HepG2 (cell line): Measurements from ENCODE around the gene ADAMTSL4. TPM values are rescaled to one million over a fixed set of nuclear protein-coding genes. Genes with fewer than 3 reads are reported as not detected.

Experiments
- AHR ChIP-seq: IDR thresholded peaks from 2 replicates; pipeline ENCODE4 v1.6.1; 2018; ENCODE audit warnings: missing genetic modification reagents, missing compliant biosample characterization
- ATAD3A ChIP-seq: sonication (generic); formaldehyde crosslinking; IDR thresholded peaks from 2 replicates; pipeline ENCODE4 v1.4.0; 2020; ENCODE audit warnings: missing genetic modification reagents
- ATF4 ChIP-seq, 2 experiments: fragments of 450-650 bp in 1 of 2; sonication (generic) in 1 of 2; formaldehyde crosslinking; IDR thresholded peaks; 2 replicates each; pipeline versions ENCODE4 v1.5.0 to v1.8.0; 2020 to 2022; ENCODE audit warnings: mild to moderate bottlenecking in 1 of 2, missing genetic modification reagents in 1 of 2
- CEBPB ChIP-seq: IDR thresholded peaks from 2 replicates; pipeline ENCODE4 v1.6.1; 2011; ENCODE audit warnings: low read depth, low read length, improper control_type of control experiment, borderline replicate concordance
- DMTF1 ChIP-seq: sonication (generic); formaldehyde crosslinking; IDR thresholded peaks from 2 replicates; pipeline ENCODE4 v1.4.0; 2020; ENCODE audit warnings: mild to moderate bottlenecking, missing genetic modification reagents
- HES4 ChIP-seq: sonication (generic); formaldehyde crosslinking; IDR thresholded peaks from 2 replicates; pipeline ENCODE4 v1.9.0; 2021; ENCODE audit warnings: mild to moderate bottlenecking, missing genetic modification reagents, borderline replicate concordance
- HOMEZ ChIP-seq: IDR thresholded peaks from 2 replicates; pipeline ENCODE4 v1.6.1; 2016; ENCODE audit warnings: low read depth
- IRF9 ChIP-seq: sonication (generic); formaldehyde crosslinking; IDR thresholded peaks from 2 replicates; pipeline ENCODE4 v1.8.0; 2022; ENCODE audit warnings: missing genetic modification reagents, mild to moderate bottlenecking, borderline replicate concordance
- KLF12 ChIP-seq: sonication (generic); formaldehyde crosslinking; IDR thresholded peaks from 2 replicates; pipeline ENCODE4 v1.4.0; 2020; ENCODE audit warnings: missing genetic modification reagents, borderline replicate concordance
- KLF6 ChIP-seq: IDR thresholded peaks from 2 replicates; pipeline ENCODE4 v1.8.0; 2016; ENCODE audit warnings: missing biosample characterization, missing genetic modification reagents
- REST ChIP-seq, 2 experiments: IDR thresholded peaks; 2 replicates each; pipeline ENCODE4 v1.6.1; 2011 to 2012; ENCODE audit warnings: low read length in 2 of 2, borderline replicate concordance in 1 of 2, low read depth in 1 of 2, mild to moderate bottlenecking in 1 of 2, moderate library complexity in 1 of 2
- RNF219 ChIP-seq: sonication (generic); formaldehyde crosslinking; IDR thresholded peaks from 2 replicates; pipeline ENCODE4 v1.5.0; 2020; ENCODE audit warnings: mild to moderate bottlenecking, missing genetic modification reagents
- SRF ChIP-seq: IDR thresholded peaks from 2 replicates; pipeline ENCODE4 v1.6.1; 2011; ENCODE audit warnings: mild to moderate bottlenecking, low read depth, low read length, moderate library complexity
- SRSF9 ChIP-seq: fragments of 200-400 bp; formaldehyde crosslinking; IDR thresholded peaks from 2 replicates; pipeline ENCODE4 v1.6.1; 2018; ENCODE audit warnings: borderline replicate concordance, mild to moderate bottlenecking, low read depth, low read length; ENCODE audit not compliant: insufficient read depth, poor library complexity, severe bottlenecking
- ZNF451 ChIP-seq: sonication (generic); formaldehyde crosslinking; IDR thresholded peaks from 2 replicates; pipeline ENCODE4 v1.5.0; 2020; ENCODE audit warnings: mild to moderate bottlenecking, missing genetic modification reagents
- ZNF737 ChIP-seq: sonication (generic); formaldehyde crosslinking; IDR thresholded peaks from 2 replicates; pipeline ENCODE4 v1.5.0; 2020; ENCODE audit warnings: missing genetic modification reagents, mild to moderate bottlenecking, borderline replicate concordance
- polyA plus RNA-seq, 8 experiments: library from polyadenylated mRNA; depleted of rRNA in 3 of 8; stranded (reverse) in 7 of 8; unstranded in 1 of 8; fragments of >200 nt; fragmentation: Illumina TruSeq in 4 of 8; extraction: Trizol in 4 of 8; gene quantifications; 2 replicates each; pipeline versions ENCODE4 v1.2.1 to v1.2.3, GENCODE V29; 2011 to 2016; ENCODE audit warnings: low read depth in 4 of 8, missing spikeins in 1 of 8, mixed read lengths in 1 of 8; ENCODE audit not compliant: insufficient read depth in 1 of 8
- total RNA-seq, 5 experiments: library from RNA; depleted of rRNA; stranded (reverse); fragments of >200 nt; fragmentation: Illumina TruSeq; extraction: Trizol; gene quantifications; 2 replicates each; pipeline ENCODE4 v1.2.3, GENCODE V29; 2016; ENCODE audit warnings: low read depth in 1 of 5

The ADAMTSL4 gene
- total and polyA plus RNA-seq, 2 of the 13 experiments (the other 11 are each of a cell fraction or from before 2014, with no cell fraction given) = 3.9 to 16.4 TPM

GRCh38 chr1:150561974-150562445 lies 12.8 kb downstream of the ADAMTSL4 start (continued):
- TF ChIP-seq RNF219 (CRISPR knock-in tag) (peak; percentile 21; the same call in 1 of the 2 replicates), KLF6 (peak; percentile 92; the same call in 1 of the 2 replicates), SRF (no peak), SRSF9 (no peak), ATF4 (CRISPR knock-in tag; IDR thresholded peaks at IDR 0.05) (peak in 1 of 2 experiments; percentile 66; a peak in 1 of 4 replicates), ZNF737 (CRISPR knock-in tag) (0 out of 2 replicates have a peak, but pooled peaks have one; percentile 4), HOMEZ (peak; percentile 69; the same call in 1 of the 2 replicates), IRF9 (CRISPR knock-in tag) (no peak), HES4 (CRISPR knock-in tag) (no peak), DMTF1 (CRISPR knock-in tag) (no peak), CEBPB (no peak), KLF12 (CRISPR knock-in tag) (peak; percentile 62; the same call in 1 of the 2 replicates), AHR (0 out of 2 replicates have a peak, but pooled peaks have one; percentile 69), REST (IDR thresholded peaks at IDR 0.05; ENCODE audit: borderline replicate concordance in 1 of 2, low read depth in 1 of 2, low read length in 2 of 2) (no peak; a peak in 1 of 4 replicates), ATAD3A (no peak), ZNF451 (CRISPR knock-in tag) (no peak)
